Myocyte (in vitro differentiated cells): ENCODE measurements around the gene C16orf92. TPM values are rescaled to one million over a fixed set of nuclear protein-coding genes. Genes with fewer than 3 reads are reported as not detected.

ENCODE experiments used
- DNase-seq: peaks from one replicate; pipeline ENCODE4 v3.0.0-alpha.2; 2012; ENCODE audit warnings: low read depth
- total RNA-seq: library from RNA; depleted of rRNA; stranded (reverse); fragments of >200 nt; gene quantifications from 2 replicates; pipeline ENCODE4 v1.2.3, GENCODE V29; 2014

C16orf92 gene
- total RNA-seq, 1 donor from 2014 or later, result not detected

- DNase-seq, result no peak
Measured at GRCh38 chr16:30054451-30054850, 31.5 kb downstream of the C16orf92 start.

GRCh38 chr16:30054959-30055553 is 32.1 kb downstream of the C16orf92 start:
- DNase-seq, result no peak

GRCh38 chr16:30060346-30060745 is 37.3 kb downstream of the C16orf92 start:
- DNase-seq, result no peak

- DNase-seq, result peak; percentile 98
Measured at GRCh38 chr16:30060836-30061554, 38.0 kb downstream of the C16orf92 start.

GRCh38 chr16:30063278-30063892 is 40.4 kb downstream of the C16orf92 start:
- peak; percentile 57 for DNase-seq

DNA sequence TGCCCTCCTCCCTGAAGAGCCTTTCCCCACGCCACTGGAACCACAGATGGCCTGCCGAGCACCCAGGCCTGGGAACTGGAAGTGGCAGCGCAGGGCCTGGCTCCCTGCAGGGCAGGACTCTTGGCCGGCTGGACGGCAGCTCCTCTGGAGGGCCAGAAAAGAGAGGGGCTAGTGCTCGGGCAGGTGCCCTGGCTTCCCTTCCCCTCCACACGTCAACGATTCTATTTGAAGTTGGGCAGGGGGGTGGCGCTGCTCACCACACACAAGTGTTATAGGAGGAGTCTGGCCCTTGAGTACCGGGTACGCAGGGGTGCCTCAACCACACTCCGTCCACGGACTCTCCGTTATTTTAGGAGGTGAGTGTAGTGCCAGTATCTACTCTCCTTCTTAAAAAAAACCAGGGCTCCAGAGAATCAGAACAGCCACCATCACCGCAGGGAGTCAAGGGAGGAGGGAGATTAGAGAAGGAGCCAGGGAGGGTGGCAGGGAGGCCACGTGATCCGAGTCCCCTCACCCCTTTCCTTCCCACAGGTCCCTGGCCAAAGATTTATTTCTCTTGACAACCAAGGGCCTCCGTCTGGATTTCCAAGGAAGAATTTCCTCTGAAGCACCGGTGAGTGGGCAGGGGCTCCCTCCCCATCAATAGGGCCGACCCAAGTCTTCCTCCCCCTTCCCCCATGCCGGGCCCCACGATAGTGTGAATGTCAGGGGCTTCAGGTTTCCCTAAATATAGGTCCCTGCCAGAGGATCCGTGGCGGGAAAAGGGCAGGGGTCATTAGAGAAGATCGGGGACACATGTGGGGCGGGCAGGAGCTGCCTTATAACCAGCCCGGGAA is 41.1 kb downstream of the C16orf92 start:
- peak; percentile 94 for DNase-seq

GRCh38 chr16:30064729-30065101 is 41.7 kb downstream of the C16orf92 start:
- no peak for DNase-seq

DNA sequence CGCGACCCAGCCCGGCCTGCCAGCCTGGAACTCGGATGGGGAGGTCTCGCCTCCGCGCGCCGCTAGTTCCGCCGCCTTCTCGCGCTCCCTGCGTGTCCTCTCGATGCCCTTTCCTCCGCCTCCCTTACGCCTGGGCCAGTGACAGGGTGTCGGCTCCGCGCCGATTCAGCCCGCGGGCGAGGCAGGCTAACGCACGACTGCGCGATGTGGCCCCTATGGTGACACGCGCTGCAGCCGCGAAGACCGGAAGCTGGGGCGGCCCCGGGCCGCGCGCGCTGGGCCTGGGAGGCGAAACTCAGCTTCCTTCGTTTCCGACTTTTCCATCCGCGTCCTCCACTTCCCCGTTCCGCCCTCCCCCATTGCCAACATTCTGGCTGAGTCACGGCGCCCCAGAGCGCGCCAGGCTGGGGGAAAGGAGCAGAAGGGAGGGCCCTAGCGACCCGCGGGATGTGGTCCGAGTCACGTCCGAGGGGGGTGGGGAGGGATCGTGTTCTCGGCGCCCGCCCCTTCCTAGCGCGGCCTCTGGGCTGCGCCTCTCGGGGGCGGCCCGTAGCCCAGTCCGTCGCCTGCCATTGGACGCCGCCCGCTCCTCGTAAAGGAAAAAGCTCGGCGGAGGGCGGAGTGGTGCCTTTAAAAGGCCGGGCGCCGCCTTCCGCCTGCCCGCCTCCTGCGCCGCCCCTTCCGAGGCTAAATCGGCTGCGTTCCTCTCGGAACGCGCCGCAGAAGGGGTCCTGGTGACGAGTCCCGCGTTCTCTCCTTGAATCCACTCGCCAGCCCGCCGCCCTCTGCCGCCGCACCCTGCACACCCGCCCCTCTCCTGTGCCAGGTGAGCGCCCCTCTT is 42.3 kb downstream of the C16orf92 start, which contains the start of gene ALDOA:
Gene ALDOA (plus strand): TSS at position 659 of the 841 bp plus-strand sequence. CDS start 1,138 bp downstream, outside the sequence.
- DNase-seq, result peak; percentile 98

- peak; percentile 65 for DNase-seq
Measured at GRCh38 chr16:30065943-30066760, 43.2 kb downstream of the C16orf92 start.

DNA sequence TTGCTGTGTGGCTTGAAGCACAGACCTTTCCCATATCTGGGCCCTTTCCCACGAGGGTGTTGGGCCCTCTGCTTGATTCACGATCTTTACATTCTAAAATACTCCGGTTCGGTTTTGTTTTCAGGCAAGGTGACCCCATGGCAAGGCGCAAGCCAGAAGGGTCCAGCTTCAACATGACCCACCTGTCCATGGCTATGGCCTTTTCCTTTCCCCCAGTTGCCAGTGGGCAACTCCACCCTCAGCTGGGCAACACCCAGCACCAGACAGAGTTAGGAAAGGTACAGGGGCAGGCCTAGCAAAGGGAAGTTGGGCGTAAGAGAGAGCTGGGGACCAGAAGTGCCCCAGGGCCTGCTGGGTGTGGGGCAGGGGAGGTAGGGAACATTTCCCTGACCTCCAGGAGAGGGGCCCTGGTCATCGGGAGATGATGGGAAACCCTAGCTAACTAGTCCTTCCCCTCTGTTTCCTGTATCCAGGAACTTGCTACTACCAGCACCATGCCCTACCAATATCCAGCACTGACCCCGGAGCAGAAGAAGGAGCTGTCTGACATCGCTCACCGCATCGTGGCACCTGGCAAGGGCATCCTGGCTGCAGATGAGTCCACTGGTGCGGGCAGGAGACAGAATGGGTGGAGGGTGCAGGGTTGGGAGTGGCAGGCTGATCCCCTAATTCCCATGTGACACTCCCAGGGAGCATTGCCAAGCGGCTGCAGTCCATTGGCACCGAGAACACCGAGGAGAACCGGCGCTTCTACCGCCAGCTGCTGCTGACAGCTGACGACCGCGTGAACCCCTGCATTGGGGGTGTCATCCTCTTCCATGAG is 44.0 kb downstream of the C16orf92 start:
- DNase-seq, result peak; percentile 90

DNA sequence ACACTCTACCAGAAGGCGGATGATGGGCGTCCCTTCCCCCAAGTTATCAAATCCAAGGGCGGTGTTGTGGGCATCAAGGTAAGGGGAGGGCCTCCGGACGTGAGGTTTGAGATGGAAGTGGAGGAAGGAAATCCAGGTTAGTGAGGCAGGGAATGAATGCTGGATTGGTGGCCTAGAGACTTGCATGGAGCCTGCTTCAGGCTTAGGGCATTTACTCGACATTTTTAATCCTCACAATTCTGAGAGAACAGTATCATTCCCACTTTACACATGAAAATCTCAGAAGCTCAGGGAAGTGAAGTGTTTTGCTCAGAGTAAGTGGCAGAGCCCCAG is 44.6 kb downstream of the C16orf92 start:
- DNase-seq, result no peak

DNA sequence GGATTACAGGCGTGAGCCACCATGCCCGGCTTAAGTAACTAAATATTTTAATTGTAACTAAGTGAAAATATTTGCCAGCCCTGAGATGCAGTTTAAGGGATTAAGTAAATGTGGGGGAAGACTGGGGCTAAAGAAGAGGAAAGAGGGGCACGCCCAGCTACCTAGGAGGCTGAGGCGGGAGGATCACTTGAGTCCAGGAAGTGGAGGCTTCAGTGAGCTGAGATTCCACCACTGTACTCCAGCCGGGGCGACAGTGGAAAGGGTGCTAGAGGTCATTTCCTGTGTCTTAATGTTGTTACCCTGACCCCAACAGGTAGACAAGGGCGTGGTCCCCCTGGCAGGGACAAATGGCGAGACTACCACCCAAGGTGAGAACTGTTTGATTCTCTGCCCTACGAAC is 45.3 kb downstream of the C16orf92 start:
- no peak for DNase-seq

DNA sequence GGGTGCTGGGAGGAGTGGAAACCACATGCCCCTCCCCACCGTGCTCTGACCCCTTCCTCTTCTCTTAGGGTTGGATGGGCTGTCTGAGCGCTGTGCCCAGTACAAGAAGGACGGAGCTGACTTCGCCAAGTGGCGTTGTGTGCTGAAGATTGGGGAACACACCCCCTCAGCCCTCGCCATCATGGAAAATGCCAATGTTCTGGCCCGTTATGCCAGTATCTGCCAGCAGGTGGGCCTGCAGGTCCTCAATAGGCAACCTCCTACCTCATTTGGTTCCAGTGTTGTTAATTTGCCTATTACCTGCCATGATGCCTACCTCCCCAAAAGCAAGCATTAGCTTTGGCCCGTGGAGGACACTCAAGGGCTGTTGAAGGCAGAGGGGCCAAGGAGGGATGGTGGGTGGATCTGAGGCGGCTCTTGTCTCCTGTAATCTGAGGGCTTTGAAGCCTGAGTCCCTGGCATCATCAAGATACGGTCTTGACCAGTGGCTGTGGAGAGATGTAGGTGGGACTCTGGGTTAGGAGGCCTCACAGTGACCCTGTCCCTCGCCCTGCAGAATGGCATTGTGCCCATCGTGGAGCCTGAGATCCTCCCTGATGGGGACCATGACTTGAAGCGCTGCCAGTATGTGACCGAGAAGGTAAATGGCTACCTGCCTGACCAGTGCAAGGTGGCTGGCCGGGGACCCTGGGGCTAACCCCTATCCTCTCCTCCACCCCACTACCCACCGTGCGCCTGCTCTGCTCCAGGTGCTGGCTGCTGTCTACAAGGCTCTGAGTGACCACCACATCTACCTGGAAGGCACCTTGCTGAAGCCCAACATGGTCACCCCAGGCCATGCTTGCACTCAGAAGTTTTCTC is 46.0 kb downstream of the C16orf92 start:
- DNase-seq, result peak; percentile 36

GRCh38 chr16:30069611-30070462 is 46.8 kb downstream of the C16orf92 start:
- no peak for DNase-seq

DNA sequence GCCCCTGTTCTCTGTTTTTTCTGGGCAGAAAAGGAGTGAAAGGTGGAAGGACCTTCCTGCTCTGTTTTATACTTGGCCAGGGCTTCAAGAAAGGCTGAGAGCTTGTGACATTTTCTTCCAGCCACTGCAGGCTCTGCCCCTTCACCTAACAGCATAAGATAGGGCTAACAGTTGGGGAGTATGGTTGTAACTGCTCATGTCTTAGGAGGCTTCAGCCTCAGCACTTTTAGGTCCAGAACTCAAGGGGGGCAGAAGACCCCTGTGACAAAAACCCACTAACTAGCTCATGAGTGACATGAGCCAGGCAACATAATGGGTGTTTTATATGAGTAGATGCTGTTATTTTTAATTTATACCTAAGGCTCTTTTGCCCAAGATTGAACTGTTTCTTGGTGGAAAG is 47.5 kb downstream of the C16orf92 start:
- DNase-seq, result no peak
